RCC 7860 (cell line): ENCODE measurements around the gene DNLZ.
"Not testable (repeated sequence)": the region's sequence is repeated elsewhere in the genome, so short reads cannot be mapped to it uniquely, and the experiment has no call there.

ENCODE experiments used
- DNase-seq: peaks from one replicate; pipeline ENCODE4 v3.0.0-alpha.2; 2015; ENCODE audit warnings: low spot score
- FAIRE-seq: peaks from 2 replicates; lab custom pipeline; 2012; peaks lifted over from hg19 to GRCh38; lab: Jason Lieb, UNC

The DNLZ gene

GRCh38 chr9:136320972-136321371 lies 42.6 kb downstream of the DNLZ start:
- not testable (repeated sequence) for DNase-seq, FAIRE-seq

GRCh38 chr9:136319955-136320354 lies 43.6 kb downstream of the DNLZ start:
- FAIRE-seq, DNase-seq: not testable (repeated sequence)

GRCh38 chr9:136319244-136319643 lies 44.3 kb downstream of the DNLZ start:
- not testable (repeated sequence) for DNase-seq, FAIRE-seq

- FAIRE-seq, result no peak
- DNase-seq, result no peak
Measured at GRCh38 chr9:136318776-136319241, 44.7 kb downstream of the DNLZ start.

- no peak for DNase-seq
- no peak for FAIRE-seq
Measured at GRCh38 chr9:136318111-136318775, 45.3 kb downstream of the DNLZ start.

- FAIRE-seq, result no peak
- DNase-seq, result no peak
Measured at GRCh38 chr9:136317695-136318094, 45.8 kb downstream of the DNLZ start.

- DNase-seq, result no peak
- FAIRE-seq, result no peak
Measured at GRCh38 chr9:136316896-136317676, 46.5 kb downstream of the DNLZ start.

- FAIRE-seq (no peak), DNase-seq (no peak)
Measured at GRCh38 chr9:136316271-136316751, 47.2 kb downstream of the DNLZ start.

- DNase-seq, result no peak
- no peak for FAIRE-seq
Measured at GRCh38 chr9:136314944-136315343, 48.6 kb downstream of the DNLZ start.

- no peak for FAIRE-seq
- no peak for DNase-seq
Measured at GRCh38 chr9:136314056-136314416, 49.5 kb downstream of the DNLZ start.

GRCh38 chr9:136313111-136314055 lies 50.2 kb downstream of the DNLZ start:
- FAIRE-seq (no peak), DNase-seq (no peak)

- no peak for DNase-seq
- FAIRE-seq, result no peak
Measured at GRCh38 chr9:136312436-136312835, 51.1 kb downstream of the DNLZ start.

- DNase-seq (no peak), FAIRE-seq (no peak)
Measured at GRCh38 chr9:136312009-136312375, 51.6 kb downstream of the DNLZ start.

- DNase-seq (peak; percentile 7), FAIRE-seq (no peak)
Measured at GRCh38 chr9:136311051-136312008, 52.2 kb downstream of the DNLZ start.

GRCh38 chr9:136310273-136311030 lies 53.1 kb downstream of the DNLZ start:
- no peak for DNase-seq

GRCh38 chr9:136309806-136310220 lies 53.7 kb downstream of the DNLZ start:
- FAIRE-seq, result no peak
- DNase-seq, result no peak

More at GRCh38 chr9:136310273-136311030, 53.1 kb downstream of the DNLZ start:
- no peak for FAIRE-seq
